Mesenchymal stem cell (in vitro differentiated cells and primary cell): ENCODE data around the gene CRABP1.

Source experiments
- DNase-seq: peaks from one replicate; pipeline ENCODE4 v3.0.0-alpha.2; 2013
- H2AFZ ChIP-seq: one replicate; pipeline ENCODE4 v1.6.1; 2013; ENCODE audit warnings: low read depth, mild to moderate bottlenecking, control low read depth, inconsistent platforms, low read length, moderate library complexity
- H2AK5ac ChIP-seq: 2 replicates; pipeline ENCODE4 v1.6.1; 2013; ENCODE audit warnings: low read length, moderate library complexity, mild to moderate bottlenecking, inconsistent platforms; ENCODE audit not compliant: severe bottlenecking
- H2BK120ac ChIP-seq: one replicate; pipeline ENCODE4 v1.6.1; 2013; ENCODE audit warnings: low read depth, mild to moderate bottlenecking, inconsistent platforms, low read length, moderate library complexity
- H2BK12ac ChIP-seq, 2 experiments: one replicate each; pipeline ENCODE4 v1.6.1; 2013; ENCODE audit warnings: inconsistent platforms in 2 of 2, low read length in 2 of 2, mild to moderate bottlenecking in 2 of 2, moderate library complexity in 2 of 2, control low read depth in 1 of 2
- H2BK15ac ChIP-seq: one replicate; pipeline ENCODE4 v1.6.1; 2013; ENCODE audit warnings: mild to moderate bottlenecking, low read depth, inconsistent platforms; ENCODE audit not compliant: poor library complexity, severe bottlenecking
- H2BK5ac ChIP-seq: 2 replicates; pipeline ENCODE4 v1.6.1; 2013; ENCODE audit warnings: low read depth, mild to moderate bottlenecking, low read length, control low read depth, inconsistent platforms; ENCODE audit not compliant: poor library complexity, severe bottlenecking
- H3K14ac ChIP-seq, 2 experiments: one replicate each; pipeline ENCODE4 v1.6.1; 2013; ENCODE audit warnings: inconsistent platforms in 2 of 2, low read length in 2 of 2, control low read depth in 1 of 2, mild to moderate bottlenecking in 1 of 2, moderate library complexity in 1 of 2
- H3K18ac ChIP-seq, 2 experiments: one replicate each; pipeline ENCODE4 v1.6.1; 2013; ENCODE audit warnings: inconsistent platforms in 2 of 2, low read length in 2 of 2, control low read depth in 1 of 2, low read depth in 1 of 2, mild to moderate bottlenecking in 1 of 2
- H3K23ac ChIP-seq, 2 experiments: one replicate each; pipeline ENCODE4 v1.6.1; 2013; ENCODE audit warnings: inconsistent platforms in 2 of 2, low read length in 2 of 2, mild to moderate bottlenecking in 2 of 2, moderate library complexity in 2 of 2, control low read depth in 1 of 2
- H3K27ac ChIP-seq: 2 replicates; pipeline ENCODE4 v1.5.1; 2013; ENCODE audit warnings: mild to moderate bottlenecking, moderate library complexity, low read length, control low read depth, inconsistent platforms; ENCODE audit not compliant: poor library complexity, severe bottlenecking
- H3K27me3 ChIP-seq, 2 experiments: 2 replicates each; pipeline versions ENCODE4 v1.6.1 to v1.7.0; 2013; ENCODE audit warnings: low read length in 2 of 2, mild to moderate bottlenecking in 2 of 2, moderate library complexity in 2 of 2, control low read depth in 1 of 2, inconsistent platforms in 1 of 2; ENCODE audit not compliant: control insufficient read depth in 1 of 2, insufficient read depth in 1 of 2
- H3K36me3 ChIP-seq, 2 experiments: 2 replicates each; pipeline versions ENCODE4 v1.6.1 to v1.7.0; 2013; ENCODE audit warnings: low read length in 2 of 2, control low read depth in 1 of 2, inconsistent platforms in 1 of 2, low read depth in 1 of 2, mild to moderate bottlenecking in 1 of 2; ENCODE audit not compliant: insufficient read depth in 2 of 2, control insufficient read depth in 1 of 2
- H3K4ac ChIP-seq, 2 experiments: one replicate each; pipeline ENCODE4 v1.6.1; 2013; ENCODE audit warnings: inconsistent platforms in 2 of 2, low read length in 2 of 2, mild to moderate bottlenecking in 2 of 2, moderate library complexity in 2 of 2, control low read depth in 1 of 2, low read depth in 1 of 2
- H3K4me1 ChIP-seq: 2 replicates; pipeline ENCODE4 v1.6.1; 2013; ENCODE audit warnings: low read depth, low read length, control low read depth; ENCODE audit not compliant: control insufficient read depth, insufficient read depth
- H3K4me2 ChIP-seq: 2 replicates; pipeline ENCODE4 v1.6.1; 2013; ENCODE audit warnings: low read length, mild to moderate bottlenecking, inconsistent platforms; ENCODE audit not compliant: poor library complexity, severe bottlenecking
- H3K4me3 ChIP-seq, 2 experiments: 2 replicates each; pipeline versions ENCODE4 v1.5.1 to v1.7.0; 2013; ENCODE audit warnings: low read length in 2 of 2, mild to moderate bottlenecking in 2 of 2, control low read depth in 1 of 2, low read depth in 1 of 2; ENCODE audit not compliant: insufficient read depth in 1 of 2
- H3K79me1 ChIP-seq: replicated peaks from 2 replicates; pipeline ENCODE4 v1.6.1; 2013; ENCODE audit warnings: mild to moderate bottlenecking, control low read depth, low read length, inconsistent platforms; ENCODE audit not compliant: poor library complexity, severe bottlenecking
- H3K9ac ChIP-seq: 2 replicates; pipeline ENCODE4 v1.7.0; 2013; ENCODE audit warnings: mild to moderate bottlenecking, low read length, moderate library complexity
- H3K9me3 ChIP-seq: 2 replicates; pipeline ENCODE4 v1.7.0; 2013; ENCODE audit warnings: mild to moderate bottlenecking, low read length; ENCODE audit not compliant: control insufficient read depth
- H4K8ac ChIP-seq: one replicate; pipeline ENCODE4 v1.6.1; 2013; ENCODE audit warnings: inconsistent platforms, mild to moderate bottlenecking, low read length, moderate library complexity
- H4K91ac ChIP-seq: one replicate; pipeline ENCODE4 v1.6.1; 2013; ENCODE audit warnings: mild to moderate bottlenecking, low read length, inconsistent platforms
- WGBS: methylation state at CpG from one replicate; pipeline ENCODE4 v1.1.7; 2013; ENCODE audit warnings: mixed read lengths; 5-methylcytosine and 5-hydroxymethylcytosine counted together

The CRABP1 gene

GRCh38 chr15:78388865-78389264 is 48.7 kb downstream of the CRABP1 start:
- Histone ChIP-seq H4K91ac (no peak overlapping the region), H2BK5ac (no peak overlapping the region), H3K79me1 (no peaks in the 10 kb centered on the region), H3K9ac (no peak overlapping the region), H3K9me3 (no peaks in the 10 kb centered on the region), H3K18ac (no peak overlapping the region), H4K8ac (no peak overlapping the region), H3K27me3 (peaks cover 57 to 62% of the 10 kb centered on the region in 2 experiments), H2AFZ (no peak overlapping the region), H2BK15ac (no peak overlapping the region), H3K27ac (no peak overlapping the region), H3K4me2 (no peak overlapping the region), H3K36me3 (no peaks in the 10 kb centered on the region), H3K4me3 (no peak overlapping the region), H2AK5ac (no peak overlapping the region), H3K4me1 (no peaks in the 10 kb centered on the region), H3K4ac (no peak overlapping the region), H2BK120ac (no peak overlapping the region), H3K23ac (no peak overlapping the region), H3K14ac (no peak overlapping the region), H2BK12ac (no peak overlapping the region)
- WGBS: 88% methylated on average over 11 of the region's 12 CpGs
- DNase-seq: no peak

GRCh38 chr15:78389322-78389721 is 49.2 kb downstream of the CRABP1 start:
- no peak overlapping the region for H3K23ac ChIP-seq
- WGBS: 64% methylated on average over 6 of the region's 7 CpGs
- no peak overlapping the region for H2BK5ac ChIP-seq
- no peak overlapping the region for H2AK5ac ChIP-seq
- H3K9ac ChIP-seq: no peak overlapping the region
- no peak overlapping the region for H3K27ac ChIP-seq
- H3K79me1 ChIP-seq: no peaks in the 10 kb centered on the region
- no peak overlapping the region for H3K14ac ChIP-seq
- no peak overlapping the region for H3K4me3 ChIP-seq
- no peak overlapping the region for H3K4ac ChIP-seq
- no peaks in the 10 kb centered on the region for H3K36me3 ChIP-seq
- DNase-seq: no peak
- peaks cover 52 to 62% of the 10 kb centered on the region in 2 experiments for H3K27me3 ChIP-seq
- H3K4me1 ChIP-seq: no peaks in the 10 kb centered on the region
- H2BK15ac ChIP-seq: no peak overlapping the region
- H3K18ac ChIP-seq: no peak overlapping the region
- no peak overlapping the region for H4K8ac ChIP-seq
- no peak overlapping the region for H2AFZ ChIP-seq
- H4K91ac ChIP-seq: no peak overlapping the region
- no peak overlapping the region for H2BK12ac ChIP-seq
- no peak overlapping the region for H2BK120ac ChIP-seq
- no peaks in the 10 kb centered on the region for H3K9me3 ChIP-seq
- H3K4me2 ChIP-seq: no peak overlapping the region

GRCh38 chr15:78389738-78390137 is 49.6 kb downstream of the CRABP1 start:
- Histone ChIP-seq H3K27me3 (peaks cover 49 to 60% of the 10 kb centered on the region in 2 experiments), H3K79me1 (no peaks in the 10 kb centered on the region), H2BK15ac (no peak overlapping the region), H2BK5ac (no peak overlapping the region), H3K4me3 (no peak overlapping the region), H2AK5ac (no peak overlapping the region), H2AFZ (no peak overlapping the region), H3K9ac (no peak overlapping the region), H2BK12ac (no peak overlapping the region), H3K4me2 (no peak overlapping the region), H3K18ac (no peak overlapping the region), H3K36me3 (no peaks in the 10 kb centered on the region), H2BK120ac (no peak overlapping the region), H4K91ac (no peak overlapping the region), H3K4me1 (no peaks in the 10 kb centered on the region), H3K14ac (no peak overlapping the region), H3K27ac (no peak overlapping the region), H3K23ac (no peak overlapping the region), H3K9me3 (no peaks in the 10 kb centered on the region), H3K4ac (no peak overlapping the region), H4K8ac (no peak overlapping the region)
- no peak for DNase-seq
- 83% methylated on average over 1 of the region's 2 CpGs for WGBS

GRCh38 chr15:78390242-78390641 is 50.1 kb downstream of the CRABP1 start:
- no peaks in the 10 kb centered on the region for H3K4me1 ChIP-seq
- 79% methylated on average over 1 of the region's 1 CpG for WGBS
- no peak overlapping the region for H2BK120ac ChIP-seq
- no peak overlapping the region for H2BK5ac ChIP-seq
- H4K8ac ChIP-seq: no peak overlapping the region
- DNase-seq: no peak
- H3K79me1 ChIP-seq: no peaks in the 10 kb centered on the region
- H2BK15ac ChIP-seq: no peak overlapping the region
- no peak overlapping the region for H3K14ac ChIP-seq
- H3K36me3 ChIP-seq: no peaks in the 10 kb centered on the region
- peaks cover 49 to 60% of the 10 kb centered on the region in 2 experiments for H3K27me3 ChIP-seq
- no peak overlapping the region for H3K4me3 ChIP-seq
- no peak overlapping the region for H3K27ac ChIP-seq
- no peak overlapping the region for H2BK12ac ChIP-seq
- H3K23ac ChIP-seq: no peak overlapping the region
- H3K9me3 ChIP-seq: no peaks in the 10 kb centered on the region
- no peak overlapping the region for H3K4ac ChIP-seq
- no peak overlapping the region for H3K18ac ChIP-seq
- H2AFZ ChIP-seq: no peak overlapping the region
- no peak overlapping the region for H4K91ac ChIP-seq
- H2AK5ac ChIP-seq: no peak overlapping the region
- no peak overlapping the region for H3K4me2 ChIP-seq
- H3K9ac ChIP-seq: no peak overlapping the region
